Right ventricle myocardium inferior (tissue), 1 donor: ENCODE results near the gene SETD4. TPM values are rescaled to one million over a fixed set of nuclear protein-coding genes. Genes with fewer than 3 reads are reported as not detected.

Experiments
- ATAC-seq: fragments of 200-7000 bp; cut with Tn5 transposase; one replicate; pipeline ENCODE4 v1.9.1; 2020; ENCODE audit warnings: mild to moderate bottlenecking, moderate library complexity
- DNase-seq: peaks from one replicate; pipeline ENCODE4 v3.0.0; 2021; ENCODE audit errors: missing footprints
- intact Hi-C: fragments of 100-400 bp; cut with DNase I; formaldehyde crosslinking; loops from one replicate; pipeline ENCODE4 v1.11.0; 2022
- total RNA-seq: library from RNA; stranded (reverse); fragmentation: NEBNext Ultra II Directional; extraction: Animal tissue kit (Norgen Biotek cat#: 25700); gene quantifications from one replicate; pipeline ENCODE4 v1.2.1, GENCODE V29; 2021
- donor health status: DM: no; HTN: yes; CAD: no; lungs with severe emphysema.

The SETD4 gene
- total RNA-seq, 1 donor from 2014 or later = 9.8 TPM

DNA sequence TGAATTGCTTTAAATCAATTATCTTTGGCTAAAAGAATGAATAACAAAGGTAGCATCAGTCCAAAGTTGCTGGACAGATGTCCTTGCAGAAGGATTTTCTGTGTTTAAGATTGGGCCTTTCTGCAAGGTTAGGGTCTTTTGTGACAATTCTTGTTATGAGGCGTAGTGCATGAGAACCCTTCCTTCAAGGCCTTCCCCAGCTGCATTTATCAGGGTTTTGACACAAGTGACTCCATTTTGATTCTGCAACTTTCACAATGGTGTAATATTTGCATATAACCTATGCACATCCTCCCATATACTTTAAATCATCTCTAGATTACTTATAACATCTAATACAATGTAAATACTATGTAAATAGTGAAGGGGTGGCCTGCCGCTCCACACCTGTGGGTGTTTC, 1.1 kb upstream of the SETD4 start:
- intact Hi-C loops = loop anchor here (5.0 kb wide), 1 partner anchor 51 kb away; no protein-coding TSS in a partner anchor
- no peak for ATAC-seq
- no peak for DNase-seq

DNA sequence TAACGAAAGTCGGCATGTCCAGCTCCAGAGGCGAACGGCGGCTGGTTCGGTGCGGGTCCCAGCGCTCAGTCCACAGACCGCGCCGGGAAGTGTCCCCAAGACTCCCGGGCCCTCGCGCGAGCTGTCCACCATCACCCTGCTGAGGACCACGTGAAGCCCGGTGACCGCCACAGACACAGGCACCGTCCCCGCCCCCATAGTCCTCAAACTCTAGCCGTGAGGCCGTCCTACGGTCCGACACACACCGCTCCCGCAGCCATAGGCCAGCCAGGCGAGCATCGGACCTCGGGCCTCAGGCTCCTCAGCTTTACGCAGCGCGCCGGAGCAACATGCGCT, 535 bp downstream of the SETD4 start:
- no peak for DNase-seq
- intact Hi-C loops = loop anchor here (5.0 kb wide), 1 partner anchor 53 kb away; no protein-coding TSS in a partner anchor
- peak; percentile 30 for ATAC-seq

GRCh38 chr21:36055551-36055950, 4.8 kb downstream of the SETD4 start:
- DNase-seq = no peak
- intact Hi-C loops = no loop called here
- ATAC-seq = no peak

DNA sequence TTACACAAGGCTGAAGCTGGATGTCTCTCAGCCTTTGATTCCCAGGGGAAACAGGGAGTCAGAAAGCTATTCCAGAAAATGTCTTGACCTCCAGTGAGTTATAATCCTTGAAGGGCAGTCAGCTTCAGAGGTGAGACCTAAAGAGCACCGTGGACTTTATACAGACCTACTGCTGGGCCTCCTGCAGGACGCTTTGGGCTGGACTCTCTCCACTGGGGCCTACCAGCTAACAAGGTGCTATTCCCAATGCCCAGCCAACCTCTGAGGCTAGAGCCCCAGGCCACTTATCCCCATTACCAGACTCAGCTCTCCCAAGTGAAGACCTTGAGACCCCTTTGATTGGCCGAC, 6.6 kb downstream of the SETD4 start:
- no peak for DNase-seq
- intact Hi-C loops = no loop called here
- no peak for ATAC-seq

DNA sequence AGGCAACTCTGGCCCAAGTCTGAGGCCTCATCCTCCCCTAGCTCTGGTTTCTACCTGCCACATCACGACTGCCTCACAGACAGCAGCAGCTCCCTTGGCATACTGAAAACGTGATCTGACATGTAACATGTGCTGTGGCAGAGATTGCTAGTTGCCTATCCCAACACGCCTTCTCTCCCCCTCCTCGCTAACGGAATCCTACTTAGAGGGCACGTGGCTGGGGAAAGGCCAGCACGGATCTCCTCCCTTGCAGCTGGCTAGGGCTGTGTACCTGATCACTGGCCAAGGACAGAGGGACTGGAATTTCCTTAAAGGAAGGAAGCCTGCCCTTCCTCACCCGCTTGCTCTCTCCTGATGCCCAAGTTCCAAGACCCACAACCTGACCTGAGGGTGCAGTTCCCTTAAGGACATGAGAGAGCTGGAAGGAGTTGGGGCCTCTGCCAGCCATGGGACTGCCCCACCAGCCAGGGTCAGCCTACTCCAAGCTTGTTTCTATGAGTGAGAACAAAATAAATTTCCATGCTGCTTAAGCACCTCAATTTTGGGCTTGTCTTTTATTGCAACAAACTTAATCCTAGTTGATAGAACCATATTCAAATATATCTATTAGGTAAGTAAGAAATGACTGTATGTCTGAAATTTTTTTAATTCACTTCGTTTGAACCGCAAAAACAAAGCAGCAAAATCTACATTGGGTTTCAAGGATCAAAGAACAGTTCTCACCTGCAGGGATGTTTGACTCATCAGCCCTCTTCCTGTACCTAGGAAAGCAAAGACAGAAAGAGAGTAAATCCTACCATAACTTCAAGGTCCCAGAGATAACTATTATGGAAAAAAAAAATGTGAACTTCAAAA, 7.2 kb downstream of the SETD4 start:
- no peak for DNase-seq
- ATAC-seq = no peak
- intact Hi-C loops = no loop called here

DNA sequence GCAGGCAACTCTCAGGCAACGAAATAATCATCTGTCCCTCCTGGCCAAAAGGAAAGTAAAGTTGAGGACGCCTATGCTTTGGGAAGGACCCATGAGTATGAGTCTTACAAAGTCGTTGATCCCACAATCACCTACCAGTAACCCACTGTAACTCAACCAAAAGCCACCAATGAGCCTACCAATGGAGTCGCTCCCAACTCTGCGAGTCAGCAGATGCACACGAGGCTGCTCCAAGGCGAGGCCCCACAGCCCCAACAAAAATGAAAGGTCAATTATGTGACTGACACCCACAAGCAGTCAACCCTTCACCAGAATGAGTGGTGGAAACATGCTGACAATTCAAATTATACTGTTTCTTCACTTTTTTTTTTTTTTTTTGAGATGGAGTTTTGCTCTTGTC, 12.0 kb downstream of the SETD4 start:
- intact Hi-C loops = no loop called here
- ATAC-seq (no peak), DNase-seq (no peak)

GRCh38 chr21:36047139-36047538, 13.2 kb downstream of the SETD4 start:
- DNase-seq (no peak), ATAC-seq (no peak)
- intact Hi-C loops = no loop called here

- intact Hi-C loops = no loop called here
- no peak for DNase-seq
- ATAC-seq = no peak
These were observed 14.3 kb downstream of the SETD4 start for GRCh38 chr21:36045993-36046392.

DNA sequence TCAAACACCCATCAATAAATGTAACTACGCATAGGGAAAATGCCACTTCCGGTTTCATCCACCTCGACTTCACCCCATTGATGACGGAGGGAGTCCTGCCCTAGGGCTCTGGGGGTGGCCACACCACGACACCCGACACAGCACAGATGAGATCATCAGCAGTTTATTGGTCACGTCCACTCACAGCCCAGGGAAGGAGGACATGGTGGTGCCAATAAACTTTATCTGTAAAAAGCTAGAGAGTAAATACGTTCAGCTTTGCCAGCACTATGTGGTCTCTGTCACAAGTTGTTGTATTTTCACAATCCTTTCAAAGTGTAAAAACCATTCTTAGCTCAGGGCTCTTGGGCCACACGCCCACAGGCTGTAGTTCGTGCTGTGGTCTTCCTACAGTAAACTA, 16.3 kb downstream of the SETD4 start:
- DNase-seq (no peak), ATAC-seq (no peak)
- intact Hi-C loops = no loop called here

GRCh38 chr21:36041910-36042309, 18.4 kb downstream of the SETD4 start:
- ATAC-seq = no peak
- intact Hi-C loops = no loop called here

GRCh38 chr21:36040389-36040788, 19.9 kb downstream of the SETD4 start:
- DNase-seq = no peak
- intact Hi-C loops = no loop called here
- ATAC-seq = no peak

More at GRCh38 chr21:36041910-36042309, 18.4 kb downstream of the SETD4 start:
- no peak for DNase-seq

DNA sequence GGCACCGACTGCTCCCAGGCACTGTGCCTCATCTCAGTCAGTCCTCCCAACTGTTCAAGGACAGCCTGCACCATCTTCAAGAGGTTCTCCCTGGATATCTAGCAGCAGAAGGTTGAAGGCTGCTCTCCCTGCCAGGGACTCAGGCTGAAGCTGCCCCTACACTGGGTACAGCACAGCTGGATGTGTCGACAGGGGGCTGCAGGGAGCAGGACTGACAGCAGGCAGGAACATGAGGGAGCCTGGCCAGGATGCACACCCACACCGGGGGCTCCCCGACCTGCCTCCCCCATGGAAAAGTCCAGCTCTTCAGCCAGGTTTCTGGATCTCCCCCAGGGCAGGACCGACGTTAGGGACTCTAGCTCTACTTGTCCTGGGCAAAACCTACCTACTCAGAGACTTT, 20.5 kb downstream of the SETD4 start:
- intact Hi-C loops = no loop called here
- ATAC-seq = no peak
- DNase-seq = no peak

DNA sequence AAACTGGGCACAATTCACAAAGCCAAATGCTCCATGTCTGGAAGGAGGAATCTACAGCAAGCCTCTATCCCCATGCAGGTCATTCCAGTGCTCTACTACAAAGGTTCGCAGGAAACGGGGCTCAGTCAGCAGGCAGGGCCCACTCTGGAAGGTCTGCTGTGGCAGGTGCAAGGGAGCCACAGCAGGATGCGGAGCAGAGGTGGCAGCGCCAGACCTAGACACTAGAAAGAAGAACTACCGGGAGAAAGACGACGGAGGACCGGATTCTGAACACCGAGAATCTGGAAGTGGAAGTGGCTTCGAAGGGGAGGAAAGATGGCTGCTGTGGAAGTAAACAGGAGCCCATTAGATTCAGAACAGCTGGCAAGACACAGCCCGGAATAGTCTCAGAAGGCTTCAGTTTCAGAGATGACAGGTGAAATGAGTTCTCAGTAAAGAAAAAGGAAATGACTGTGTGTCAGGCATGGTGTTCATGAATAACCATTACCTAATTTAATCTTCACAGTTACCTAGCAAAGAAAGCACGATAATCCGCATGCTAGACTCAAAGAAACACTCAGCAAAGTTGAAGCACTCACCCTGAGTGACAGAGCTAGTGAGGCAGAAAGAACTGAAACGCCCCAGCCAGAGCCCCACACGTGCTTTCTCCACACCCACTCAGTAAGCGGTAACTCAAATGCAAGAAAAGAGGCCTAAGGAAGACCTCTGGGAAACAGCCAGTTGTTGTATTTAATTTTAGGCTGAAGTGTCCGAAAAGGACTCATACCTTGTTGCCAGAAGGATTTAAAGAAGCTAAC, 21.4 kb downstream of the SETD4 start:
- no peak for ATAC-seq
- intact Hi-C loops = no loop called here
- DNase-seq = no peak

- no peak for DNase-seq
- ATAC-seq = no peak
- intact Hi-C loops = no loop called here
These were observed 24.9 kb downstream of the SETD4 start for GRCh38 chr21:36035381-36035791.

DNA sequence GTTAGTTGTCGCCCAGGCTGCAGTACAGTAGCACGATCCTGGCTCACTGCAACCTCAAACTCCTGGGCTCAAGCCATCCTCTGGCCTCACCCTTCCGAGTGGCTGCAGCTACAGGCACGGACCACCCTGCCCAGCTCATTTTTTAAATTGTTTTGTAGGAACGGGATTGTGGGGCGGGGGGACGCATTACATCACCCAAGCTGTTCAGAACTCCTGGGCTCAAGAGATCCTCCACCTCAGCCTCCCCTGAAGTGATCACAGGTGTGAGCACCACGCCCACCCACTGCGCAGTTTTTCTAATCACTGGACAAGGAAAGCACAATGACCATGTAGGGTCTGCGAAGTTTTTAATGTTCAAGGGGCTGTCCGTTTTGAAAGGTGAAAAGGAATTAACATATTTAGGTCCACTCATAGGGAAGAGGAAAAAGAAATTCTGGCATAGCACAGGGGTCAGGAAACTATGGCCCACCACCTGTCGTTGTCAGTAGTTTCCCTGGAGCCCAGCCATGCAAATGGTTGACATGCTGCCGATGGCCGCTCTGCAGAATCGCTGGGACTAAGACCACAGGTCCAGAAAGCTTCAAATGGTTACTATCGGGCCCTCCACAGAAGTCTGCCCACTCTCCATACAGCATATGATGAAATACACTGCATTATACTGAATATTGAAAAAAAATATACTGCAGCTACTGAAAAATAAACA, 26.0 kb downstream of the SETD4 start:
- ATAC-seq = no peak
- intact Hi-C loops = no loop called here
- no peak for DNase-seq

- ATAC-seq (no peak), DNase-seq (no peak)
- intact Hi-C loops = no loop called here
These were observed 27.5 kb downstream of the SETD4 start for GRCh38 chr21:36032647-36033406.

DNA sequence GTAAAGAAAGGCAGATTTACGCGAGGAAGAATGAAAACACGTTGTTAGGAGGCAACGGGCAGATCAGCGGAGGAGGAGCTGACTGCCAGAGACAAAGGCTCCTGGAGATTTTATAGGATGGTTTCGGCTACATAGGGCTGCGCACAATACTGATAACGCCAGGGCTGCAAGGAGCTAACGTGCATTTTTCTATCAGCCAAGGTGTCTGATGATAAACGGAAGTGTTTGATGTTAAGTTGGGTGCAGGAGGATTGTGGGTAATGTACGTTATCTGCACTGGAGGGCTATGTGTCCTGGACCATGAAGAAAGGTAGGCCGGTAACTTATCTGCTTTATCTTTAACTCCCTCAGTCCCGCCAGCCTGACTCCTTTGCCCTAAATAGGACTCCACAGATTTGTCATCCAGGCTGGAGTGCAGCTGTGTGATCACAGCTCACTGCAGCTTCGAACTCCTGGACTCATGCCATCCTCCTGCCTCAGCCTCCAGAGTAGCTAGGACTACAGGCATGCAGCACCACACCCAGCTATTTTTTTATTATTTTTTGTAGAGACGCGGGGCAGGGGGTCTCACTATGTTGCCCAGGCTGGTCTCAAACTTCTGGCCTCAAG, 29.6 kb downstream of the SETD4 start:
- no peak for DNase-seq
- intact Hi-C loops = no loop called here
- no peak for ATAC-seq

DNA sequence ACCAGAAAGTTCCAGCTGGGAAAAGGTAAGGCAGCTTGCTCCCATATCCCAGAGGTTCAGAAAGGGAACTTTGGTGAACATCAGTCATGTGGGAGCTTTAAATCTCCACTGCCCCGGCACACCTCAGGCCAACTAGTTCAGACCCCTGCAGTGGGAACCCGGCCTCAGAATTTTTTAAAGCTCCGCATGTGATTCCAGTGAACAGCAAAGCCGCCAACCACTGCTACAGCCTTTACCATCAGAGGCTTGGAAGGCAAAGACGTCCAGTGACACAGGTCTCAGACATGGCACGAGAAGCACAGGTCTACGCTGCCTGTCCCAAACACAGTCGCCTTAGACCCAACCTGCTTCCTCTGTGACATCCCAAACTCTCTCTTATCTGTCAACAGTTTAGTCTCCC, 31.0 kb downstream of the SETD4 start:
- intact Hi-C loops = no loop called here
- DNase-seq = no peak
- no peak for ATAC-seq
